ENCODE data around the gene MYH14.

MYH14 gene

GRCh38 chr19:50290775-50291174 is 87.4 kb downstream of the MYH14 start:
- H3K27me3 ChIP-seq: no peaks in the 10 kb centered on the region
- H3K4me1 ChIP-seq (ENCODE audit: control insufficient read depth in 1 of 2, insufficient read depth in 1 of 2, low read depth in 1 of 2, low read length in 1 of 2): no peaks in the 10 kb centered on the region
- H3K9me3 ChIP-seq: no peaks in the 10 kb centered on the region
- no peak overlapping the region for H3K27ac ChIP-seq
- TF ChIP-seq CTCF (IDR thresholded peaks at IDR 0.05): no peak
- no peaks in the 10 kb centered on the region for H3K36me3 ChIP-seq
- no peak overlapping the region for H3K4me3 ChIP-seq (ENCODE audit: low read depth in 1 of 2, low read length in 1 of 2)

DNA sequence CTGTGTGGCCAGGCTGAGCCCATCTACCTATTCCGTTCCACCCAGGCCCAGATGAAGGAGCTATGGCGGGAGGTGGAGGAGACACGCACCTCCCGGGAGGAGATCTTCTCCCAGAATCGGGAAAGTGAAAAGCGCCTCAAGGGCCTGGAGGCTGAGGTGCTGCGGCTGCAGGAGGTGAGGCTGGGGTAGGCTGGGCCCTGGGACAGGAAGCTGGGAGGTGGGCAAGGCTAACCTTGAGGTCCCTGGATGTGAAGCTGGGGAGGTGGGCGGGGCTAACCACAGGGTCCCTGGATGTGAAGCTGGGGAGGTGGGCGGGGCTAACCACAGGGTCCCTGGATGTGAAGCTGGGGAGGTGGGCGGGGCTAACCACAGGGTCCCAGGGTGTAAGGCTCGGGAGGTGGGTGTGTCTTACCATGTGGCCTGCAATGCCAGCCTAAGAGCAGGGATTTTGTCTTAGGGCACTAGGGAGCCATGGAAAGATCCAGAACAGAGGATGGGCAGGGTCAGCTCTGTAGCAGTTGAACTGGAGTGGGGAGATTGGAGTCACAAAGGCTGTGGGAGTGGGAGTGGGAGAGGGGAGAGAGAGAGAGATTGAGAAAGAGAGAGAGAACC is 88.9 kb downstream of the MYH14 start:
- TF ChIP-seq CTCF (IDR thresholded peaks at IDR 0.05): no peak
- H3K27me3 ChIP-seq: no peaks in the 10 kb centered on the region

GRCh38 chr19:50293263-50294004 is 90.0 kb downstream of the MYH14 start:
- Histone ChIP-seq H3K27ac (no peak overlapping the region), H3K4me1 (ENCODE audit: control insufficient read depth in 1 of 2, insufficient read depth in 1 of 2, low read depth in 1 of 2, low read length in 1 of 2) (no peaks in the 10 kb centered on the region), H3K4me3 (ENCODE audit: low read depth in 1 of 2, low read length in 1 of 2) (no peak overlapping the region), H3K36me3 (no peaks in the 10 kb centered on the region), H3K9me3 (no peaks in the 10 kb centered on the region), H3K27me3 (no peaks in the 10 kb centered on the region)
- no peak for TF ChIP-seq CTCF (IDR thresholded peaks at IDR 0.05)

More for the DNA sequence above, 88.9 kb downstream of the MYH14 start:
- Histone ChIP-seq H3K36me3 (no peaks in the 10 kb centered on the region), H3K4me1 (ENCODE audit: control insufficient read depth in 1 of 2, insufficient read depth in 1 of 2, low read depth in 1 of 2, low read length in 1 of 2) (no peaks in the 10 kb centered on the region), H3K4me3 (ENCODE audit: low read depth in 1 of 2, low read length in 1 of 2) (no peak overlapping the region), H3K27ac (no peak overlapping the region), H3K9me3 (no peaks in the 10 kb centered on the region)

DNA sequence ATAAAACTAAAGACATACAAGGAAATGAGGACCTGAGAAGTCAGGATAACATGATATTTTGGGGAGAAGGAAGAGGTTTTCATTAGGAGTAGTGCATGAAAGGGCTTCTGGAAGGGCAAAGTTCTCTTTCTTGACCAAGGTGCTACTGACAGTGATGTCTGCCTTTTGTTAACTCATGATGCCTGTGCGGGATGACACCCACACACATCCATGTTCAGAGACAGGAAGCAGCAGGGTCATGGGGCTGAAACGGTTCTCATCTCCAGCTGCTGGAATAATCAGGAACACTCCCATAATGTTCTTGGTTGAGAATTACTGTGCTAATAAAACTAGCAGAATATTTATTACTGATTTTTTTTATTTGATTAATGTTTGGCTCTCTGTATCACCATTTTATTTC is 96.6 kb downstream of the MYH14 start:
- Histone ChIP-seq H3K4me1 (ENCODE audit: control insufficient read depth in 1 of 2, insufficient read depth in 1 of 2, low read depth in 1 of 2, low read length in 1 of 2) (no peaks in the 10 kb centered on the region), H3K9me3 (no peaks in the 10 kb centered on the region), H3K36me3 (no peaks in the 10 kb centered on the region), H3K4me3 (ENCODE audit: low read depth in 1 of 2, low read length in 1 of 2) (no peak overlapping the region), H3K27ac (no peak overlapping the region), H3K27me3 (peaks cover 8% of the 10 kb centered on the region)
- TF ChIP-seq CTCF (IDR thresholded peaks at IDR 0.05): no peak

- Histone ChIP-seq H3K9me3 (no peaks in the 10 kb centered on the region), H3K4me3 (ENCODE audit: low read depth in 1 of 2, low read length in 1 of 2) (no peak overlapping the region), H3K36me3 (no peaks in the 10 kb centered on the region), H3K4me1 (ENCODE audit: control insufficient read depth in 1 of 2, insufficient read depth in 1 of 2, low read depth in 1 of 2, low read length in 1 of 2) (no peaks in the 10 kb centered on the region), H3K27me3 (peaks cover 8% of the 10 kb centered on the region), H3K27ac (no peak overlapping the region)
- TF ChIP-seq CTCF (IDR thresholded peaks at IDR 0.05): no peak
Measured at GRCh38 chr19:50300814-50301606, 97.6 kb downstream of the MYH14 start.

Data from neutrophil (primary cell).